GM10847 (cell line): Measurements from ENCODE around the gene P2RX6.

Experiments
- POLR2A ChIP-seq: IDR thresholded peaks from 2 replicates; pipeline ENCODE4 v1.6.1; 2011; ENCODE audit not compliant: insufficient read length; ENCODE audit errors: extremely low read depth

Gene P2RX6

DNA sequence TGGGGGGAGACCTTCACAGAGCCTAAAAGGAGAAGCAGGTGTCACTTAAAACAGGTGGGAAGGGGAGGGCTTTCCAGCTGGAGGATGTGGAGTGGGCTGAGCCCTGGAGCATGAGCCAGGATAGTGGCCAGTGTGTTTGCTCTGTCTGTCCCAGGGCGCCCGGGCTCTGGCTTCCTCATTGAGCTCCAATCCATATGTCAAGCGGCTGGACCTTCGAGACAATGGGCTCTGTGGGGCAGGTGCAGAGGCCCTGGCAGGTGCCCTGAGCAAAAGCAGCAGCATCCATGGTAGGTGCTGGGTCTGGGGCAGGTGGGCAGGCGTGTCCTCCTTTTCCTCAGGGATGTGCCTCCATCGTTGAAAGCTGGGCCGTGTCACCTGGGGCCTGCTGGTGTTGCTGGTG is 32.8 kb downstream of the P2RX6 start:
- no peak for TF ChIP-seq POLR2A

DNA sequence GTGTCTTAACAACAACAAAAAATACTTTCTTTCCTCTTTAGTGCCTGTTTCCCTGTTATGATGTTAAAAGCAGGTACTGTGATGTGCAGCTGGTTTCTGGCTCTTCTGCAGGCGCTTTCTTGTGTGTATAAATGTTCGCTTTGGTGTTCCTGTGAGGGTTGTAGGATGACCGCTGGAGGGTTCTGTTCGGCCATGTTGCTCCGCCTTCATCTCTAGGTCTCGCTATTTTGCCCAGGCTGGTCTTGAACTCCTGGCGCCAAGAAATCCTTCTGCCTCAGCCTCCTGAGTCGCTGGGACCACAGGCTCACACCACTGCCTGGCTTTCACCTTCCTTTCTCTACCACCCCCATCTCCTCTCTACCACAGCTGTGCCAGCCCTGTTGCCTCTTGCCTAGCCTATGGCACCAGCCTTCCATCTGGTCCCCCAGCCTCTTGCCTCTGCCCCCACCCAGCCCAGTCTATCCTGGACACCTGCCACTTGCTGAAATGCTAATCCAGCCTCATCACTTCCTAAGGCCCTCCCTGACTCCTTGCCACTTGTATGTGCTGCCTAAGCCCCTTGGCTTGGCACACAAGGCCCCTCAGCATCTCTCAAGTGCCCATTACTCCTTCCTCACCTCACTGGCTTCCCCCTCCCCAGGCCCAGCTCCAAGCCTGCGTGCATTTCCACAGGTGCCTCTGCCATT is 36.3 kb downstream of the P2RX6 start:
- no peak for TF ChIP-seq POLR2A

- no peak for TF ChIP-seq POLR2A
These were observed 37.0 kb downstream of the P2RX6 start for GRCh38 chr22:21051831-21052400.

GRCh38 chr22:21052715-21053459 is 37.9 kb downstream of the P2RX6 start:
- TF ChIP-seq POLR2A, result no peak

DNA sequence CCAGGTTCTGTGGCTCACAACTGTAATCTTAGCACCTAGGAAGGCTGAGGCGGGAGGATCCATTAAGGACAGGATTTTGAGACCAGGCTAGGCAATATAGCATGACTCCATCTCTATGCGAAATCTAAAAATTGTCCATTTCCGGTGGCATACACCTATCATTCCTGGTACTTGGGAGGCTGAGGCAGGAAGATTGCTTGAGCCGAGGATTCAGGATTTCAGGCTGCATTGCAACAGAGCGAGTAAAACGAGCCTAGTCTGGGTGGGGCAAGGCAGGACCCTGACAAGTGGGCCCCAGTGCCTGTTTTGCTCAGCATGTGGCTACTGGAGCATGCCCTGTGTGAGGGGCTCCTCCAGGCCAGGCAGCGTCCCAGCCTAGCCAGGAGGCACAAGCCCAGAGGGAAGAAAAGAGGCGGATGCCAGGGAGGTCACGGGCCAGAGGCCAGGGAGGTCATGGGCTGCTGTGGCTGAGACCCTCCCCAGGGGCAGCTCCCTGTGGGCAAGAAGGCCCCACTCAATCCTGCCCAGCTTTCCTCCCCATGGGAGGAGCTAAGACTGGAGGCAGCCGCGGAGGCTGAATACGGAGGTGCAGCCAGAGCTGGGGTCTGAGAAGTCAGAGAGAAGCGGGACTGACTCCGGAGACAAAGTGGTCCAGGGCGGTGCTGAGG is 39.2 kb downstream of the P2RX6 start:
- TF ChIP-seq POLR2A, result no peak

- TF ChIP-seq POLR2A, result no peak
These were observed 40.0 kb downstream of the P2RX6 start for GRCh38 chr22:21054714-21055563.

DNA sequence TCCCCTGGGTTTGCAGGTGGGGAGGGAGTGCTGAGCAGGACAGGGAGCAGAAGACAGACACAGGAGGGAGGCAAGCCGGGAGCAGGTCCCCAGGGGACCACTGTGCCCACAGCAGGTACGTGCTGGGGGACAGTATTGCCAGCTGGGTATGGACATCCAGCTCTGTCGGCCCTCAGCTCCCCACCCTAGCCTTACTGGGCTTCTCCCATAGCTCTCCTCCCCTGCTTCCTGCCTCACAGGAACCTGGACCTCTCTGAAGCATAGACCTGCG is 40.5 kb downstream of the P2RX6 start:
- no peak for TF ChIP-seq POLR2A

DNA sequence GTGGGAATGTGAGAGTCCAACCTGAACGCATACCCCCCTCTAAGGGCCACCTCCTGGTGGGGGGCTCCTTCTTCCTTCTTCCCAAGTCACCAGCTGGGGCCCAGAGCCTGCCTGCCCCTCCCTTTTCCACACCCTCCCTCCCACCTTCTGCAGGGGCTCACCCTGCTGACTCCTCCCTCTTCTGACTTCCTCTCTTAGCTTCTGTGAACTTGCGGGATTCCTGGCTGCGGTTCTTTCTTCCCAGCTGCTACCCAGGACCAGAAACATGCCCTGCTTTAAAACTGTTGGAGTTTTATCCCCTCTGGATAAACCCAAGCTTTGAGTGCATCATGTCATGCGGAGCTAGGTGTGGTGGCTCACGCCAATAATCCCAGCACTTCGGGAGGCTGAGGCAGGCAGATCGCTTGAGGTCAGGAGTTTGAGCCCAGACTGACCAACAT is 40.9 kb downstream of the P2RX6 start:
- no peak for TF ChIP-seq POLR2A

DNA sequence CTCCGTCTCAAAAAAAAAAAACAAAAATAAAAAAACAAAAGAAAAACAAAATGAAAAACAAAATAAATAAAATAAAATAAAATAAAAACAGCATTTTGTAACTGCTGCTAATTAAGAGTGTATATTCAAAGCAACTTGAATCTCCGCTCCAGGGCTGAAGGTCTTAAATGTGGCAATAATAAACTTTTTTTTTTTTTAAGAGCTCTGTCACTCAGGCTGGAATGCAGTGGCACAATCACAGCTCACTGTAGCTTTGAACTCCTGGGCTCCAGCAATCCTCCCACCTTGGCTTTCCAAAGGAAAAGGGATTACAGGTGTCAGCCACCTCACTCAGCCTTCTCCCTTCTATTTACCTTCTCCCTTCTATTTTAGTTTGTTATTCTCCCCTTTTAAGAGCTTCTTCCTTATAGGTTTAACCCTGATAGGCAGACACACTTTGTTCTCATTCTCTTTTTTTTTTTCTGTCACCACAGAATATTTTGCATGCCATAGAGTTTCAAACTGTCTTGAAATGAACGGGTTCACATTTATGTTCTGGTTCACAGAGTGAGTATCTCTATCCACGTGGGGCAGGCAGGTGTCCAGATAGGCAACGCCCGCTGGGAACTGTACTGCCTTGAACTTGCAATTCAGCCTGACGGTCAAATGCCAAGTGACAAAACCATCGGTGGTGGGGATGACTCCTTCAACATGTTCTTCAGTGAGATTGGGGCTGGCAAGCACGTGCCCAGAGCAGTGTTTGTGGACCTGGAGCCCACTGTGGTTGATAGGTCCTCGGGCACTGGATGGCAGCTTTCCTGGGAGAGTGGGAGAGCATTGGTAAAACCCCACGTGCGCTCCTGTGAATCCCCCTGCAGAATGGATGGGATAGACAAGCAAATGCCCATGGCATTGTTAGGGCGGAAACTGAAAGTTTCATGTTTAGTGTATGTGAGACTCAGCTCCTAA is 50.2 kb downstream of the P2RX6 start:
- no peak for TF ChIP-seq POLR2A

- no peak for TF ChIP-seq POLR2A
These were observed 52.3 kb downstream of the P2RX6 start for GRCh38 chr22:21067075-21067900.

DNA sequence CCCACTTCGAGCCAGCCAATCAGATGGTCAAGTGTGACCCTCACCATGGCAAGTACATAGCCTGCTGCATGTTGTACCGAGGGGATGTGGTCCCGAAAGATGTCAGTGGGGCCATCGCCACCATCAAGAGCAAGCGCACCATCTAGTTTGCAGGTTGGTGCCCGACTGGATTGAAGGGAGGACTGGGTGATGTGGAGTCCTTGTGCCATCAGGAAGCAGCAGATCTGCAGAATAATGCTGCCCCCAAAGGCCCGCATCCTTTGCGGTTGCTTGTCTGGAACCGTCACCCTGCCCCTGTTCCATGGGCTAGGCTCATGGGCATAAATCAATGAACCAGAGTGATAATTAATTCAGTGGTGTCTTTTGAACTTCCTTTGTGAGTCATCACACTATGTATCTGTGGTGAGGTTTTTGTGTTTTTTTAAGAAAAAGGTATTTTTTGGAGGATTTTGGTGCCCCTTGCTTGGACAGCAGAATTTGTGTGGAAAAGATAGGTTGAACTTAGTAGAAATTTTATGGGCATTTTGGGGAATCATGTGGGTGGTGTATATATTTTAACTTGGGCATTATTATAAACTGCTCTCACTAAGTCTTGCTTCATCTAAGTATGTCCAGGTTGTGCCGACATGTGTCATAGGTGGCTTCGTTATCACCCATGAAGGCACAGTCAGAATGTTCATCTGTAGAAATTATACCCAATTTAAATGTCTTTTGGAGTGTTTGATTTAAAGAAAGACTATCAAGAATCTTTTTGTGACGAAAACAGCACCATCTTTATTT is 53.1 kb downstream of the P2RX6 start:
- TF ChIP-seq POLR2A, result no peak

- TF ChIP-seq POLR2A, result no peak
These were observed 53.8 kb downstream of the P2RX6 start for GRCh38 chr22:21068681-21069276.
